Activated naive CD8-positive, alpha-beta T cell (primary cell): ENCODE results near the gene ZDHHC24.
"Not testable (repeated sequence)": the region's sequence is repeated elsewhere in the genome, so short reads cannot be mapped to it uniquely, and the experiment has no call there.

Experiments
- H3K27ac Mint-ChIP-seq: one replicate; pipeline ENCODE4 v1.8.0; 2021; ENCODE audit warnings: mixed read lengths
- H3K27me3 Mint-ChIP-seq: one replicate; pipeline ENCODE4 v1.8.0; 2021; ENCODE audit warnings: mixed read lengths
- H3K36me3 Mint-ChIP-seq: one replicate; pipeline ENCODE4 v1.8.0; 2021; ENCODE audit warnings: mixed read lengths
- H3K4me1 Mint-ChIP-seq: one replicate; pipeline ENCODE4 v1.8.0; 2021; ENCODE audit warnings: low read depth, mixed read lengths
- H3K4me3 Mint-ChIP-seq: one replicate; pipeline ENCODE4 v1.8.0; 2021; ENCODE audit warnings: mild to moderate bottlenecking, mixed read lengths
- H3K9me3 Mint-ChIP-seq: one replicate; pipeline ENCODE4 v1.8.0; 2021; ENCODE audit warnings: low read depth, mixed read lengths

ZDHHC24 gene

DNA sequence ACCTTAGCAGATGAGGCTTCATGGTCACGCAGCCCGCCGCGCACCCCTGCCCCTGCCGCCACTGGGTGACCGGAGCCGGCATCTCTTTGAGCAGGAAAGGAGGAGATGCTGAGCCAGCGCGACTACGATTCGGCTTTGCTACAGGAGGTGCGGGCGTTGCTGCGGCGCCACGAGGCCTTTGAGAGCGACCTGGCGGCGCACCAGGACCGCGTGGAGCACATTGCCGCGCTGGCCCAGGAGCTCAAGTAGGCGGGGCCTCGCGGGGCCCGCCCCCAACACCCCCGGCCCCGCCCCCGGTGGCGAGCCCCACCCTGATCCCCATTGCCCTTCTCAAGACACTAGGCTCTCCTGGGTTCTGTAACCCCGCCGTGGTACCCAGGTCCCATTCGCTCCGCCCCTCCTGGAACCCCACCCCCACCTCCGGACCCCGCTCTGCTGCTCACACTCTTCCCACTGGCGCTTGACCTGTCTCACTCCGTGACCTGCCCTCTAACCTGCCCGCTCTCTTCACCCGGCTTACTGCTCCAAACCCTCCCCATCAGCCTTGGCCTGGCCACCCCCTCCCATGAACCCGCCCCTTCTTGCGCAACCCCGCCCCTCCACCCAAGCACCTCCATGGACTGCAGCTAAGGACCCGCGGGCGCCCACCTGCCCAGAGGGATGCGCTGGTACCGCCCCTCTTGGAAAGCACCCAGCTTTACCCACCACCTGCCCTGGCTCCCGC, 13.5 kb upstream of the ZDHHC24 start:
- Mint-ChIP-seq H3K4me1 (peaks cover 5% of the 10 kb centered on the region), H3K36me3 (no peaks in the 10 kb centered on the region), H3K9me3 (no peaks in the 10 kb centered on the region), H3K4me3 (peak overlapping the region; percentile 38), H3K27ac (no peak overlapping the region), H3K27me3 (peaks cover 6% of the 10 kb centered on the region)

GRCh38 chr11:66557733-66558326, 12.0 kb upstream of the ZDHHC24 start:
- Mint-ChIP-seq H3K9me3 (no peaks in the 10 kb centered on the region), H3K27me3 (peaks cover 6% of the 10 kb centered on the region), H3K27ac (no peak overlapping the region), H3K36me3 (no peaks in the 10 kb centered on the region), H3K4me1 (peaks cover 5% of the 10 kb centered on the region), H3K4me3 (no peak overlapping the region)

- Mint-ChIP-seq H3K36me3 (no peaks in the 10 kb centered on the region), H3K9me3 (no peaks in the 10 kb centered on the region), H3K27me3 (peaks cover 6% of the 10 kb centered on the region), H3K4me3 (no peak overlapping the region), H3K27ac (no peak overlapping the region), H3K4me1 (peaks cover 5% of the 10 kb centered on the region)
Observed at GRCh38 chr11:66556086-66556485, 10.2 kb upstream of the ZDHHC24 start.

GRCh38 chr11:66555416-66555815, 9.6 kb upstream of the ZDHHC24 start:
- Mint-ChIP-seq H3K36me3 (no peaks in the 10 kb centered on the region), H3K4me1 (peaks cover 5% of the 10 kb centered on the region), H3K4me3 (no peak overlapping the region), H3K9me3 (no peaks in the 10 kb centered on the region), H3K27ac (no peak overlapping the region), H3K27me3 (peaks cover 6% of the 10 kb centered on the region)

DNA sequence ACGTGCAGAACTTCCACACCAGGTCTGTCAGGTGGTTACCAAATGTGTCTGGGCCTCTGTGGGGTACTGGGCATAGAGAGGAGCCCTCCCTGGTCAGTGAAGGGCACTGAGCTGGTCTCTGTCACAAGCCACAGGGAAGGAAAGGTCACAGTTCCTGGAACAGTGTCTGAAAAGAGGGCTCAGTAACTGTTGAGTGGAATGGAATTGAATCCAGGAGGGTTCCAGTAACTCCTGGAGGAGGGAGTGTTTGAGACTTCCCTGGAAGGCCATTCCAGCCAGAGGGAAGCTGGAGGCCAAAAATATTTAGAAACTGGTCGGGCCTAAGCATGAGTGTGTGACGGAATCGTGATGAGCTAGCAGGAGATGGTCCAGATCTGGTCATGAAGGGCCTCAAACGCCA, 8.8 kb upstream of the ZDHHC24 start:
- Mint-ChIP-seq H3K4me1 (peaks cover 5% of the 10 kb centered on the region), H3K4me3 (no peak overlapping the region), H3K36me3 (no peaks in the 10 kb centered on the region), H3K27ac (no peak overlapping the region), H3K27me3 (peaks cover 6% of the 10 kb centered on the region), H3K9me3 (no peaks in the 10 kb centered on the region)

DNA sequence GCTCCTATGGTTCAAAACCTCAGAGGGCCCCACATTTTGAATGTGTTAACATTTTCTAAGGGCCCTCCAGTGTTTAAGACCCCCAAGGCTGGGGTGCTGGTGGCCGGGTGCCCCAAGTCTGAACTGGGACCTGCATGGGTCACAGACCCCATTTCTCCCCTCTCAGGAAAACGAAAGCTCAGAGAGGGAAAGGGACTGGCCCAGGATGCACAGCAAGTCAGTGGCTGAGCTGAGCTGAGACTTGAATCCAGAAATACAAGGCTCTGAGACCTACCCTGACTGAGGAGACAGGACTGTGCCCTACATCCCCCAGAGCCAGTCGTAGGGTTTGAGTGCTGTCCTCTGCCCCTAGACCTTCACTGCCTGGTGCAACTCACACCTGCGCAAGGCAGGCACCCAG, 5.0 kb upstream of the ZDHHC24 start:
- H3K4me1 Mint-ChIP-seq: peaks cover 2% of the 10 kb centered on the region
- H3K27ac Mint-ChIP-seq: no peak overlapping the region
- no peaks in the 10 kb centered on the region for H3K9me3 Mint-ChIP-seq
- no peaks in the 10 kb centered on the region for H3K27me3 Mint-ChIP-seq
- no peak overlapping the region for H3K4me3 Mint-ChIP-seq
- H3K36me3 Mint-ChIP-seq: no peaks in the 10 kb centered on the region

GRCh38 chr11:66549696-66550095, 3.8 kb upstream of the ZDHHC24 start:
- Mint-ChIP-seq H3K9me3 (no peaks in the 10 kb centered on the region), H3K27me3 (no peaks in the 10 kb centered on the region), H3K4me1 (peaks cover 7% of the 10 kb centered on the region), H3K27ac (no peak overlapping the region), H3K4me3 (no peak overlapping the region), H3K36me3 (no peaks in the 10 kb centered on the region)

- H3K4me1 Mint-ChIP-seq: peaks cover 12% of the 10 kb centered on the region
- H3K9me3 Mint-ChIP-seq: no peaks in the 10 kb centered on the region
- H3K27ac Mint-ChIP-seq: no peak overlapping the region
- no peaks in the 10 kb centered on the region for H3K36me3 Mint-ChIP-seq
- H3K27me3 Mint-ChIP-seq: no peaks in the 10 kb centered on the region
- H3K4me3 Mint-ChIP-seq: peak overlapping the region; percentile 11
Observed at GRCh38 chr11:66548774-66549630, 3.2 kb upstream of the ZDHHC24 start.

DNA sequence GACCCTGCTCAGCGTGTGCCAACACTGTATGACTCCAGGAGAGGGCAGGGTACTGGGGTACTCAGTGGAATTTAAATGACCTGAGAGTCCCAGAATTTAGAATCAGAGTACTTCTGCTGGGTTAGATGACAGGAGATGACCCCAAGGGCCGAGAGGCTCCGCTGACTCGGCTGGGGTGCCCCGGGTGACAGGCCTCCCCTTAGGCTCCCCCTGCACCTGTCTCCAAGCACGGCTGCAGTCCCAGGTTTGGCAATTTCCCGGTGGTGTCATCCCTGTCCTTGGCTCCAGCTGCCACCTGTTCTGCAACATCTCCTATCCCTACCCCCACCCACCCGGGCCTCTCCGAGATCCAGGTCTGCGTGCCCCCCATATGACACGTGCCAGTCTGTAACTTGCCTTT, 2.2 kb upstream of the ZDHHC24 start:
- Mint-ChIP-seq H3K4me1 (peaks cover 20% of the 10 kb centered on the region), H3K4me3 (no peak overlapping the region), H3K27me3 (no peaks in the 10 kb centered on the region), H3K9me3 (no peaks in the 10 kb centered on the region), H3K36me3 (no peaks in the 10 kb centered on the region), H3K27ac (no peak overlapping the region)

DNA sequence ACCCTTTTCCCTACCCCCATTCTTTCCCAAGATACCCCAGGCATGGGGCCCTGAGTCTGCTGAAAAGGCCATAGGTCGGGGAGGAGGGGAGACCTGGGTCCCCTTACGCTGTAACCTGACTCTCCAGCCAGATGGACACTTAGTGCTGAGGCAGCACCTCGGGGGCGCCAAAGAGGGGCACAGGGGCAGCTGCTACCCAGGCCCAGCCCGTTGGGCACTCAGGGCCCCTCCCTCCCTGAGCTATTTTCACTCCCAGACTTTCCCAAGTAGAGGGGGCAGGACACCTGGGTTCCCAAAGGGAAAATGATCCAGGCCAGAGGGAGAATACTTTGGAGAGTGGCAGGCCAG, 1.8 kb upstream of the ZDHHC24 start:
- no peaks in the 10 kb centered on the region for H3K27me3 Mint-ChIP-seq
- H3K36me3 Mint-ChIP-seq: no peaks in the 10 kb centered on the region
- H3K4me1 Mint-ChIP-seq: peaks cover 22% of the 10 kb centered on the region
- H3K9me3 Mint-ChIP-seq: no peaks in the 10 kb centered on the region
- no peak overlapping the region for H3K4me3 Mint-ChIP-seq
- no peak overlapping the region for H3K27ac Mint-ChIP-seq

DNA sequence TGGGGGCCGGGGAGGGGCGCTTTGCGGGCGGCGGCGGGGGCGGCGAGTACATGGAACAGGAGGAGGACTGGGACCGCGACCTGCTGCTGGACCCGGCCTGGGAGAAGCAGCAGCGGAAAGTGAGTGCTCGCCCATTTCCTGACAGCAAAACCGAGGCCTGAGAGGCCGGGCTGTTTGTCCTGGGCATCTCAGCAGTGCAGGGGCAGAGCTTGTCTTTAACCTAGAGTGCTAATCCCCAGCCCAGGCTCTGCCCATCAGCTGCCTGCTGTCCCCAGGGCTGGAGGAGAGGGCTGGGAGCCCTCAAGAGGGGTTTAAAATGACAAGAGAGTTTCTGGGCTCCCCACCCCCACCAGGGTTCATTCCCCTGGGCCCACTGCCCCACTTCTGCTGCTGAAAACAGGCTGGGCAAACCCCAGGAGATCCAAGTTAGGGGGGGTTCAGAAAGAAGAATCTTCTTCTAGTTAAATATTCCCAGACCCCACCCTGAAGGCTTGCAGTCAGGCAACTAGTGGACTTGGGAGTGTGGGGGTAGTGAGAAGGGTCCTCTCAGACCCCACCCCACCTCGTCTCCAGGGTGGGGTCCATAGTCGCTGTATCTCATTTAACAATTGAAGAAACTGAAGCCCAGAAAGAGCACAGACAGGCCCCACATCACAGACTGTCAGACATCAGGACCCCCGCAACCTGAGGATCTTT, 1.3 kb upstream of the ZDHHC24 start:
- no peaks in the 10 kb centered on the region for H3K36me3 Mint-ChIP-seq
- H3K27me3 Mint-ChIP-seq: no peaks in the 10 kb centered on the region
- peaks cover 22% of the 10 kb centered on the region for H3K4me1 Mint-ChIP-seq
- no peaks in the 10 kb centered on the region for H3K9me3 Mint-ChIP-seq
- H3K4me3 Mint-ChIP-seq: peak overlapping the region; percentile 83
- no peak overlapping the region for H3K27ac Mint-ChIP-seq

GRCh38 chr11:66546368-66546965, 619 bp upstream of the ZDHHC24 start, which contains the start of gene ACTN3:
Gene ACTN3 (plus strand): TSS chr11:66546903. CDS start chr11:66546938, 35 bp downstream.
- no peaks in the 10 kb centered on the region for H3K27me3 Mint-ChIP-seq
- H3K9me3 Mint-ChIP-seq: no peaks in the 10 kb centered on the region
- H3K27ac Mint-ChIP-seq: peak within 1 kb of the TSS; percentile 70
- H3K36me3 Mint-ChIP-seq: no peaks in the 10 kb centered on the region
- peaks cover 22% of the 10 kb centered on the region for H3K4me1 Mint-ChIP-seq
- peak within 1 kb of the TSS; percentile 83 for H3K4me3 Mint-ChIP-seq

DNA sequence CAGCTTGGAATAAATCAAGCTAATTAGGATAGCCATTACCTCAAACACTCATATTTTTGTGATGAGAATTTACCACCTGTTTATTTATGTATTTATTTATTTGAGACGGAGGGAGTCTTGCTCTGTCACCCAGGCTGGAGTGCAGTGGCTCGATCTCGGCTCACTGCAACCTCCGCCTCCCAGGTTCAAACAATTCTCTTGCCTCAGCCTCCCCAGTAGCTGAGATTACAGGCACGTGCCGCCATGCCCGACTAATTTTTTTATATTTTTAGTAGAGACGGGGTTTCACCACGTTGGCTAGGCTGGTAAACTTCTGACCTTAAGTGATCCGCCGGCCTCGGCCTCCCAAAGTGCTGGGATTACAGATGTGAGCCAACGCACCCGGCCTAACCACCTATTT, 896 bp downstream of the ZDHHC24 start:
- H3K27me3 Mint-ChIP-seq, H3K9me3 Mint-ChIP-seq, H3K36me3 Mint-ChIP-seq: not testable (repeated sequence)
- H3K4me3 Mint-ChIP-seq: peak overlapping the region; percentile 90
- peaks cover 22% of the 10 kb centered on the region for H3K4me1 Mint-ChIP-seq
- H3K27ac Mint-ChIP-seq: peak overlapping the region; percentile 89

DNA sequence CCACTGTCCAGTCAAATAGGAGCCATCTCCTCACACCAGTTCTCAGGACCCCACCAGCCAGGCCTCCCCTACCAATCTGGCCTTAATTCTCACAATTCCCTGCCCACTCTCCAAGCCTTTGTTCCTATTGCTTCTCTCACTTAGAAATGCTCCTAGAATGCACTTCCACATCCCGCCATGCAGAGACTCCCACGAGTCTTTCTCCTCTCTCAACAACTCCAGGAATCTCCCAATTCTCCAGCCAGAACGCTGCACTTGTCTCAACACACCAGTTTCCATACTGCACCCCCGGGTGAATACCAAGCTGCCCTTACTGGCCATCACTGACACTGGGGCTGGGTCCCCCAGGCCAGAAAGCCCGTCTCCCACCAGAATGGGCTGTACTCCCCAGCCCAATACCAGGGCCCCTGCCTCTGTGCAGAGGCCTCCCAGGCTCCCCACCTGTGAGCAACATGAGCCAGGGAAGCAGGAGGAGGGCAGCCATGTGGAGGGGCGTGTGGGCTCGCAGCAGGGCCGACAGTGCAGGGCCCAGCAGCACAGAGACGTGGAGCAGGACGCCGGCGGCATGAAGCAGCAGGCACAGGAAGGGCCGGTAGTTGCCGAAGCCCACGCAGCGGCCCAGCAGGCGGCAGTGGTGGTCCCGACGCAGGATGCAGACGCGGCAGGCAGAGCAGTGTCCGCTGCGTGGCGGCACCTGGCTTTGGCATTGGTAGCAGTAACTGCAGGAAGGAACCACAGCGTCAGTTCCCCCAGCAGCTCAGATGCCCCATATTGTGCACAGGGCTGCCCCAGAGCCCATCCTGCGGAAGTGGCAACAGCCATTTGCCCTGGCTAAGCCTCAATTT, 2.4 kb downstream of the ZDHHC24 start:
- H3K4me1 Mint-ChIP-seq: peaks cover 23% of the 10 kb centered on the region
- peak overlapping the region; percentile 76 for H3K4me3 Mint-ChIP-seq
- no peaks in the 10 kb centered on the region for H3K36me3 Mint-ChIP-seq

More for the DNA sequence above, 2.4 kb downstream of the ZDHHC24 start:
- H3K27me3 Mint-ChIP-seq: no peaks in the 10 kb centered on the region
- no peaks in the 10 kb centered on the region for H3K9me3 Mint-ChIP-seq
- H3K27ac Mint-ChIP-seq: peak overlapping the region; percentile 91
